H1 (cell line): ENCODE results near the gene ITPR1. TPM values are rescaled to one million over a fixed set of nuclear protein-coding genes. Genes with fewer than 3 reads are reported as not detected.

ENCODE experiments used
- CTCF ChIA-PET: fragments of 300-600 bp; sonication (Branson Sonifier 250); formaldehyde crosslinking; loops from one replicate; lab custom pipeline; 2021; ENCODE audit not compliant: partially characterized antibody; lab: Charles Lee
- POLR2A ChIA-PET: fragments of 300-600 bp; sonication (Branson Sonifier 250); formaldehyde crosslinking; loops from one replicate; lab custom pipeline; 2021; ENCODE audit warnings: inconsistent platforms; ENCODE audit not compliant: partially characterized antibody; lab: Charles Lee
- DNase-seq, 2 experiments: peaks; one replicate each; pipeline versions ENCODE4 v3.0.0 to v3.0.0-alpha.2; 2010 to 2022; ENCODE audit warnings: low spot score in 2 of 2, low read depth in 1 of 2, mixed read lengths in 1 of 2
- FAIRE-seq: peaks from 2 replicates; lab custom pipeline; 2011; peaks lifted over from hg19 to GRCh38; lab: Jason Lieb, UNC
- H2AFZ ChIP-seq: 2 replicates; pipeline ENCODE4 v1.8.1; 2012; ENCODE audit warnings: low read length, inconsistent platforms
- H2AK5ac ChIP-seq: 2 replicates; pipeline ENCODE4 v1.6.1; 2013; ENCODE audit warnings: low read depth, low read length
- H2BK120ac ChIP-seq: replicated peaks from 2 replicates; pipeline ENCODE3; 2013; ENCODE audit warnings: low read depth, low read length, inconsistent platforms
- H2BK12ac ChIP-seq: 2 replicates; pipeline ENCODE4 v1.6.1; 2013; ENCODE audit warnings: low read depth, low read length
- H2BK15ac ChIP-seq: 2 replicates; pipeline ENCODE4 v1.6.1; 2013; ENCODE audit warnings: low read length
- H2BK20ac ChIP-seq: 2 replicates; pipeline ENCODE4 v1.6.1; 2013; ENCODE audit warnings: low read length
- H2BK5ac ChIP-seq: 2 replicates; pipeline ENCODE4 v1.6.1; 2013; ENCODE audit warnings: low read depth, low read length
- H3K14ac ChIP-seq: 2 replicates; pipeline ENCODE4 v1.6.1; 2013; ENCODE audit warnings: inconsistent platforms; ENCODE audit not compliant: insufficient read length
- H3K18ac ChIP-seq: 2 replicates; pipeline ENCODE4 v1.6.1; 2013; ENCODE audit warnings: low read length; ENCODE audit errors: extremely low read depth
- H3K23ac ChIP-seq: 2 replicates; pipeline ENCODE4 v1.6.1; 2013; ENCODE audit warnings: inconsistent platforms; ENCODE audit not compliant: insufficient read length
- H3K23me2 ChIP-seq: 2 replicates; pipeline ENCODE4 v1.6.1; 2013; ENCODE audit warnings: low read depth, low read length
- H3K27ac ChIP-seq: 2 replicates; pipeline ENCODE4 v1.6.1; 2011; ENCODE audit warnings: low read depth, low read length, inconsistent platforms
- H3K27me3 ChIP-seq, 4 experiments: replicated peaks in 1 of 4; 1 replicate in 1 of 4; 2 replicates in 3 of 4; pipeline versions ENCODE4 v1.6.1 to v1.8.1; 2011 to 2013; ENCODE audit warnings: low read length in 3 of 4, mild to moderate bottlenecking in 3 of 4, inconsistent platforms in 2 of 4, mixed read lengths in 2 of 4, moderate library complexity in 1 of 4; ENCODE audit not compliant: control insufficient read depth in 3 of 4, insufficient read depth in 3 of 4; ENCODE audit errors: extremely low read depth in 1 of 4
- H3K36me3 ChIP-seq, 4 experiments: 2 replicates each; pipeline versions ENCODE4 v1.6.1 to v1.8.1; 2011 to 2013; ENCODE audit warnings: mild to moderate bottlenecking in 4 of 4, low read length in 3 of 4, moderate library complexity in 2 of 4, control low read depth in 1 of 4, inconsistent platforms in 1 of 4; ENCODE audit not compliant: insufficient read depth in 4 of 4, control insufficient read depth in 2 of 4
- H3K4ac ChIP-seq: replicated peaks from 2 replicates; pipeline ENCODE3; 2013; ENCODE audit warnings: low read length, low read depth, mixed read lengths, inconsistent platforms; ENCODE audit not compliant: insufficient read length
- H3K4me1 ChIP-seq, 4 experiments: replicated peaks in 1 of 4; 1 replicate in 1 of 4; 2 replicates in 3 of 4; pipeline versions ENCODE4 v1.6.1 to v1.8.1; 2011 to 2013; ENCODE audit warnings: low read length in 3 of 4, inconsistent platforms in 2 of 4, mixed read lengths in 1 of 4; ENCODE audit not compliant: insufficient read depth in 4 of 4, control insufficient read depth in 3 of 4
- H3K4me2 ChIP-seq, 2 experiments: 2 replicates each; pipeline versions ENCODE4 v1.6.1 to v1.8.1; 2011 to 2013; ENCODE audit warnings: low read depth in 2 of 2, low read length in 2 of 2, control low read depth in 1 of 2, inconsistent platforms in 1 of 2, mild to moderate bottlenecking in 1 of 2; ENCODE audit not compliant: insufficient read depth in 1 of 2
- H3K4me3 ChIP-seq, 4 experiments: fragments of 200-600, 300-600 bp in 1 of 4; sonication (generic), shearing (Covaris generic), sonication (Bioruptor Twin) in 1 of 4; 2 replicates each; pipeline versions ENCODE4 v1.5.1 to v1.8.1; 2011 to 2016; ENCODE audit warnings: low read length in 4 of 4, low read depth in 3 of 4, control low read depth in 2 of 4, inconsistent platforms in 2 of 4, mild to moderate bottlenecking in 2 of 4, mixed read lengths in 1 of 4, moderate library complexity in 1 of 4; ENCODE audit not compliant: insufficient read depth in 2 of 4; ENCODE audit errors: extremely low read depth in 1 of 4
- H3K56ac ChIP-seq: replicated peaks from 2 replicates; pipeline ENCODE3; 2013; ENCODE audit warnings: low read depth, mild to moderate bottlenecking, mixed read lengths, low read length, inconsistent platforms; ENCODE audit not compliant: insufficient read length
- H3K79me1 ChIP-seq: 2 replicates; pipeline ENCODE4 v1.6.1; 2013; ENCODE audit warnings: low read depth, low read length, control low read depth
- H3K79me2 ChIP-seq, 2 experiments: 2 replicates each; pipeline versions ENCODE4 v1.6.1 to v1.8.1; 2012 to 2013; ENCODE audit warnings: low read length in 2 of 2, mild to moderate bottlenecking in 2 of 2, inconsistent platforms in 1 of 2; ENCODE audit not compliant: insufficient read depth in 2 of 2, control insufficient read depth in 1 of 2
- H3K9ac ChIP-seq, 4 experiments: replicated peaks in 1 of 4; 1 replicate in 1 of 4; 2 replicates in 3 of 4; pipeline versions ENCODE4 v1.6.1 to v1.8.1; 2011 to 2013; ENCODE audit warnings: low read depth in 3 of 4, low read length in 3 of 4, control low read depth in 2 of 4, mild to moderate bottlenecking in 2 of 4, moderate library complexity in 2 of 4, inconsistent platforms in 1 of 4; ENCODE audit errors: extremely low read depth in 1 of 4
- H3K9me3 ChIP-seq, 2 experiments: 2 replicates each; pipeline versions ENCODE4 v1.6.1 to v1.8.1; 2012 to 2013; ENCODE audit warnings: mild to moderate bottlenecking in 2 of 2, moderate library complexity in 2 of 2, control low read depth in 1 of 2, inconsistent platforms in 1 of 2, low read depth in 1 of 2, low read length in 1 of 2, mixed read lengths in 1 of 2; ENCODE audit not compliant: insufficient read depth in 2 of 2
- H4K20me1 ChIP-seq, 2 experiments: replicated peaks in 1 of 2; 2 replicates each; pipeline versions ENCODE3 to v1.8.1; 2011 to 2013; ENCODE audit warnings: inconsistent platforms in 2 of 2, low read length in 2 of 2, mild to moderate bottlenecking in 1 of 2; ENCODE audit not compliant: insufficient read depth in 2 of 2, control insufficient read depth in 1 of 2
- H4K5ac ChIP-seq: 2 replicates; pipeline ENCODE4 v1.6.1; 2013; ENCODE audit warnings: low read length, low read depth, mixed read lengths, inconsistent platforms; ENCODE audit not compliant: insufficient read length
- H4K8ac ChIP-seq: 2 replicates; pipeline ENCODE4 v1.8.0; 2013; ENCODE audit warnings: mild to moderate bottlenecking, moderate library complexity, low read length, inconsistent platforms; ENCODE audit not compliant: insufficient read depth; ENCODE audit errors: extremely low read depth
- H4K91ac ChIP-seq: replicated peaks from 2 replicates; pipeline ENCODE3; 2013; ENCODE audit warnings: low read length, mixed read lengths, inconsistent platforms; ENCODE audit not compliant: insufficient read length
- BACH1 ChIP-seq: IDR thresholded peaks from 2 replicates; pipeline ENCODE4 v1.6.1; 2012; ENCODE audit warnings: low read length, improper control_type of control experiment
- BCL11A ChIP-seq, 2 experiments: IDR thresholded peaks; one replicate each; pipeline ENCODE4 v1.6.1; 2011; ENCODE audit warnings: low read depth in 2 of 2, low read length in 2 of 2, mild to moderate bottlenecking in 2 of 2
- CREB1 ChIP-seq: IDR thresholded peaks from 2 replicates; pipeline ENCODE4 v1.6.1; 2012; ENCODE audit warnings: inconsistent platforms
- CTCF ChIP-seq, 3 experiments: IDR thresholded peaks; 1 replicate in 2 of 3; 2 replicates in 1 of 3; pipeline versions ENCODE4 v1.5.1 to v1.6.1; 2011; ENCODE audit warnings: low read length in 3 of 3, mild to moderate bottlenecking in 3 of 3, inconsistent platforms in 2 of 3, low read depth in 1 of 3, moderate library complexity in 1 of 3; ENCODE audit not compliant: insufficient read depth in 1 of 3; ENCODE audit errors: control extremely low read depth in 1 of 3
- EGR1 ChIP-seq: IDR thresholded peaks from 2 replicates; pipeline ENCODE4 v1.6.1; 2011; ENCODE audit warnings: low read depth, low read length, borderline replicate concordance
- GTF2F1 ChIP-seq: IDR thresholded peaks from 2 replicates; pipeline ENCODE4 v1.6.1; 2012; ENCODE audit warnings: low read depth, low read length, improper control_type of control experiment, borderline replicate concordance
- MAX ChIP-seq: IDR thresholded peaks from 2 replicates; pipeline ENCODE4 v1.6.1; 2012; ENCODE audit warnings: inconsistent platforms
- SP1 ChIP-seq: IDR thresholded peaks from 2 replicates; pipeline ENCODE4 v1.6.1; 2011; ENCODE audit warnings: low read depth, low read length
- SP2 ChIP-seq: IDR thresholded peaks from 2 replicates; pipeline ENCODE4 v1.6.1; 2012; ENCODE audit warnings: mild to moderate bottlenecking, low read length, inconsistent platforms
- TEAD4 ChIP-seq: IDR thresholded peaks from 2 replicates; pipeline ENCODE4 v1.6.1; 2012; ENCODE audit warnings: low read depth, low read length, inconsistent platforms, mixed read lengths
- ZNF274 ChIP-seq: IDR thresholded peaks from 2 replicates; pipeline ENCODE4 v1.7.0; 2012; ENCODE audit warnings: low read length, borderline replicate concordance; ENCODE audit errors: extremely low read depth
- WGBS, 2 experiments: shearing (Covaris generic) in 1 of 2; methylation state at CpG; one replicate each; pipeline versions ENCODE4 v1.1.6 to v1.1.7; 2013 to 2015; ENCODE audit warnings: low lambda C conversion rate in 2 of 2, mixed read lengths in 2 of 2, inconsistent platforms in 1 of 2, low coverage in 1 of 2, missing lambda C conversion rate in 1 of 2; ENCODE audit not compliant: insufficient replicate concordance in 2 of 2, insufficient coverage in 1 of 2, insufficient read length in 1 of 2; ENCODE audit errors: extremely low coverage in 1 of 2, missing lambda C conversion rate in 1 of 2; 5-methylcytosine and 5-hydroxymethylcytosine counted together
- polyA plus RNA-seq, 7 experiments: library from polyadenylated mRNA; depleted of rRNA in 3 of 7; stranded (reverse) in 5 of 7; unstranded in 2 of 7; fragments of >200 nt in 5 of 7; fragments of 200-250 nt in 2 of 7; gene quantifications; 1 replicate in 5 of 7; 2 replicates in 1 of 7; 4 replicates in 1 of 7; pipeline versions ENCODE4 v1.2.1 to v1.2.3, GENCODE V29; 2011 to 2013; ENCODE audit warnings: missing spikeins in 2 of 7, mixed read lengths in 2 of 7
- total RNA-seq: library from RNA; stranded (reverse); fragmentation: NEBNext Ultra II Directional; extraction: Animal tissue kit (Norgen Biotek cat#: 25700); gene quantifications from 2 replicates; pipeline ENCODE4 v1.2.1, GENCODE V29; 2021

Gene ITPR1
- total and polyA plus RNA-seq, 2 of the 8 experiments (the other 6 are each of a cell fraction or from before 2014, with no cell fraction given): 2.5 to 16.3 TPM

DNA sequence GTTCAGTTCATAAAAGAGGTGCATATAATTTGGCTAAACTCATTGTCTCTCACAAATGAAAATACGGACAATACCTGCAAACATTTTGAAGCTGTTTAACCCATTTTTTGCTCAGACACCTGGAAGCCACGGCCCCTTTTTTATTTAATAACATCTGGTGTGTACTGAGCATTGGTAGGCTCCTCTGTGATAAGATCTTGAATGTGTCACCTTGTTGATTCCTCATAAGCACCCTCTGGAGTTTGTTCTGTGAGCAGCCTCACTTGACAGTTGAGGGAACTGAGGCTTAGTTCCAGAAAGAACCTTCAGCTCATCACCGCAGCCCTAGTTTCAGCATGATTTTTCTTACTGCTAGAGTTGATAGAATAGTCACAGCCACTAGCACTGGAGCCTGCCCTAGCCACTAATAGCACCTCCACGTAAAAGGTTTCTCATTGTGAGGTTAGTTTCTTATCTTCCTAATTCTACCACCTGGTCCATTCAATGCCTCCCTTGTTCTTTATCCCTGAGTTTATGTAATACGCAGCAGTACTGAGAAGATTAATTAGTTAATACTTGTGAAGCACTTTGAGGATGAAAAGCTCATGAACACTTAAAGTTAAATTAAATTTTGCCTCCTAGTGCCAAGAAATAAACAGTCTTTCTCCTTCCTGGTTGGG lies 71.9 kb downstream of the ITPR1 start:
- DNase-seq: no peak
- Histone ChIP-seq H2BK12ac (no peak overlapping the region), H2AK5ac (no peak overlapping the region), H3K79me1 (no peaks in the 10 kb centered on the region; the same call in 1 of the 2 replicates), H2AFZ (no peak overlapping the region), H3K9me3 (no peaks in the 10 kb centered on the region), H2BK20ac (no peak overlapping the region), H3K4me1 (peaks cover 0 to 2% (median 0%) of the 10 kb centered on the region in 4 experiments; a peak in 1 of 7 replicates), H3K18ac (no peak overlapping the region), H3K14ac (no peak overlapping the region), H2BK15ac (no peak overlapping the region), H3K23ac (no peak overlapping the region), H3K4me3 (no peak overlapping the region), H4K8ac (no peak overlapping the region), H4K5ac (no peak overlapping the region), H2BK5ac (no peak overlapping the region), H2BK120ac (no peak overlapping the region), H3K27ac (no peak overlapping the region), H3K79me2 (no peaks in the 10 kb centered on the region), H3K23me2 (peaks cover 2% of the 10 kb centered on the region; the same call in 1 of the 2 replicates), H3K9ac (no peak overlapping the region), H4K20me1 (no peaks in the 10 kb centered on the region), H3K4me2 (no peak overlapping the region), H3K27me3 (no peaks in the 10 kb centered on the region), H3K4ac (no peak overlapping the region), H3K56ac (no peak overlapping the region), H3K36me3 (no peaks in the 10 kb centered on the region), H4K91ac (no peak overlapping the region)
- FAIRE-seq: no peak
- CTCF ChIA-PET: interaction anchor here (0.7 to 2.3 kb wide), 9 partner anchors 8 to 427 kb away, joined by 3 to 8 read pairs (median 4); no protein-coding TSS in a partner anchor
- POLR2A ChIA-PET: interaction anchor here (0.5 to 2.2 kb wide), 3 partner anchors 72 to 461 kb away, joined by 3 to 6 read pairs (median 4); partner anchors contain the start of genes ITPR1 and SUMF1
- WGBS, 2 experiments: 74% methylated on average over 5 of the region's 5 CpGs; no CpG with 5 or more reads in 1 of the 2 experiments
- TF ChIP-seq EGR1 (no peak), ZNF274 (no peak), CTCF (IDR thresholded peaks at IDR 0.05; ENCODE audit: control extremely low read depth in 1 of 3, insufficient read depth in 1 of 3, low read depth in 1 of 3, low read length in 3 of 3) (no peak), MAX (no peak), SP1 (no peak), GTF2F1 (no peak), SP2 (no peak), CREB1 (no peak), BCL11A (IDR thresholded peaks at IDR 0.05; ENCODE audit: low read depth in 2 of 2, low read length in 2 of 2) (no peak), BACH1 (no peak), TEAD4 (no peak)
